Measurements from ENCODE around the gene TTF1. TPM values are rescaled to one million over a fixed set of nuclear protein-coding genes. Genes with fewer than 3 reads are reported as not detected.

TTF1 gene
- total RNA-seq, 1 donor from 2014 or later: 22.3 TPM

GRCh38 chr9:132439153-132439552 is 32.5 kb upstream of the TTF1 start:
- H3K9me3 Mint-ChIP-seq (ENCODE audit: unreplicated experiment): no peaks in the 10 kb centered on the region
- no peaks in the 10 kb centered on the region for H3K36me3 Mint-ChIP-seq (ENCODE audit: low read depth, unreplicated experiment)
- H3K4me1 Mint-ChIP-seq (ENCODE audit: unreplicated experiment): peaks cover 19% of the 10 kb centered on the region
- H3K4me3 Mint-ChIP-seq (ENCODE audit: unreplicated experiment): no peak overlapping the region
- TF ChIP-seq, protein P1, sequence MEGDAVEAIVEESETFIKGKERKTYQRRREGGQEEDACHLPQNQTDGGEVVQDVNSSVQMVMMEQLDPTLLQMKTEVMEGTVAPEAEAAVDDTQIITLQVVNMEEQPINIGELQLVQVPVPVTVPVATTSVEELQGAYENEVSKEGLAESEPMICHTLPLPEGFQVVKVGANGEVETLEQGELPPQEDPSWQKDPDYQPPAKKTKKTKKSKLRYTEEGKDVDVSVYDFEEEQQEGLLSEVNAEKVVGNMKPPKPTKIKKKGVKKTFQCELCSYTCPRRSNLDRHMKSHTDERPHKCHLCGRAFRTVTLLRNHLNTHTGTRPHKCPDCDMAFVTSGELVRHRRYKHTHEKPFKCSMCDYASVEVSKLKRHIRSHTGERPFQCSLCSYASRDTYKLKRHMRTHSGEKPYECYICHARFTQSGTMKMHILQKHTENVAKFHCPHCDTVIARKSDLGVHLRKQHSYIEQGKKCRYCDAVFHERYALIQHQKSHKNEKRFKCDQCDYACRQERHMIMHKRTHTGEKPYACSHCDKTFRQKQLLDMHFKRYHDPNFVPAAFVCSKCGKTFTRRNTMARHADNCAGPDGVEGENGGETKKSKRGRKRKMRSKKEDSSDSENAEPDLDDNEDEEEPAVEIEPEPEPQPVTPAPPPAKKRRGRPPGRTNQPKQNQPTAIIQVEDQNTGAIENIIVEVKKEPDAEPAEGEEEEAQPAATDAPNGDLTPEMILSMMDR (IDR thresholded peaks at IDR 0.05; ENCODE audit: unreplicated experiment): no peak
- H3K27ac Mint-ChIP-seq (ENCODE audit: unreplicated experiment): peak overlapping the region; percentile 77
- H3K27me3 Mint-ChIP-seq (ENCODE audit: unreplicated experiment): peaks cover 2% of the 10 kb centered on the region
- no peak for DNase-seq (ENCODE audit: low spot score)

GRCh38 chr9:132434881-132435280 is 28.2 kb upstream of the TTF1 start:
- H3K9me3 Mint-ChIP-seq (ENCODE audit: unreplicated experiment): no peaks in the 10 kb centered on the region
- no peak for DNase-seq (ENCODE audit: low spot score)
- TF ChIP-seq, protein P1 (IDR thresholded peaks at IDR 0.05; ENCODE audit: unreplicated experiment): no peak
- H3K36me3 Mint-ChIP-seq (ENCODE audit: low read depth, unreplicated experiment): no peaks in the 10 kb centered on the region
- H3K27ac Mint-ChIP-seq (ENCODE audit: unreplicated experiment): no peak overlapping the region
- H3K27me3 Mint-ChIP-seq (ENCODE audit: unreplicated experiment): no peaks in the 10 kb centered on the region
- H3K4me1 Mint-ChIP-seq (ENCODE audit: unreplicated experiment): peaks cover 18% of the 10 kb centered on the region
- H3K4me3 Mint-ChIP-seq (ENCODE audit: unreplicated experiment): no peak overlapping the region

DNA sequence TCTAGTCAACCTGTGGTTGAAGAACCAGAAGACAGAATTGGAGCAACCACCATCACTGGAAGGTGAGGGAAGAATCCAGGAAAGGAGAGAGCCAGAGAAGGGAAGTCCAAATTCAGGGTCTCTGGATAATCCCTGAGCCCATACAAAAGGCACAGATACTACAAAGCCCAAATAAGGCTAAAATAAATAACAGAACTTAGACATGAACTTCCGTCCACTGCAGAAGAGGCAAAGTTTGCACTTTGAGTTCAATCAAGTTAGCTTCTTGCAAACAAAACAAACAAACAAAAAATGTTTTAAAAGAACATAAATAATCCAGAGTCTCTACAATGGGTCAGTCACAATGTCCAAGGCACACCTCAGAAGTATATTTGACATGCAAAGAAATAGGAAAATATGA is 24.4 kb upstream of the TTF1 start:
- no peak for DNase-seq (ENCODE audit: low spot score)
- Mint-ChIP-seq H3K9me3 (ENCODE audit: unreplicated experiment) (no peaks in the 10 kb centered on the region), H3K27me3 (ENCODE audit: unreplicated experiment) (no peaks in the 10 kb centered on the region), H3K27ac (ENCODE audit: unreplicated experiment) (no peak overlapping the region), H3K4me1 (ENCODE audit: unreplicated experiment) (peaks cover 20% of the 10 kb centered on the region), H3K4me3 (ENCODE audit: unreplicated experiment) (no peak overlapping the region), H3K36me3 (ENCODE audit: low read depth, unreplicated experiment) (no peaks in the 10 kb centered on the region)
- TF ChIP-seq, protein P1 (IDR thresholded peaks at IDR 0.05; ENCODE audit: unreplicated experiment): no peak

DNA sequence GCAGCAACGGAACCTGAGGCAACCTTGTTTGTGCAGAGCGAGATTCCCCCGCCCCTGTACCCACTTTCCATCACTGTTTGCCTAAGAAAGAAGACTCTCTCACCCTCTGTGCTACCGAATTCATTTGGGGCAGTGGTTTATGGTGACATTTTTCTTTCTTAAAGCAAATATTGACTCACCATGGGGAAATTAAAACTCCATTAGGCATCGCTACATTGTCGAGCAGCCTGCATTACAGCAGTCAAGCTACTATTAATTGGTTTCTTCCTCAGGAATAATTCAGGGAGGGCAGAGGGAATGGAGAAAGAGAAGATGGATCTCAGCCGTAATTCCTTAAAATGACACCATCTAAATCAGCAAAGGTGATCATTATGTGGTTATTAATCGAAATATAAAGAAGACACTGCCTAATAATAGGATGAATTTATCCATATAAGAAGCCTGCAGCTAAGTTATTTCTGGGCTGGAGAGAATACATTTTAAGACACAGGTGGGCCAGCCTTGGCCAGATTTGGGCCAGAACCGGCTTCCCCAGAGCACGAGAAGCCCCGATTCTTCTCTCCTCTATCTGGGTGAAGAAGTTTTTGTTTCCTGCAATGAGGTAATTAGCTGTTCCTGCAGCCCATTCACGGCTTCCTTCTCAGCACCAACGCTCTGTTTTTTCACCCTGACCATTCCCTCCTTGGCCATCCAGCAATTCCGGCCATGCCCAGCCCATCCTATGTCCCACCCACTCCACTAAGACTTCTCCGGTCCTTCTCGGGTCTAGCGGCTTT is 20.2 kb upstream of the TTF1 start:
- no peak overlapping the region for H3K4me3 Mint-ChIP-seq (ENCODE audit: unreplicated experiment)
- no peaks in the 10 kb centered on the region for H3K36me3 Mint-ChIP-seq (ENCODE audit: low read depth, unreplicated experiment)
- peaks cover 3% of the 10 kb centered on the region for H3K27me3 Mint-ChIP-seq (ENCODE audit: unreplicated experiment)
- TF ChIP-seq, protein P1 (IDR thresholded peaks at IDR 0.05; ENCODE audit: unreplicated experiment): no peak
- H3K27ac Mint-ChIP-seq (ENCODE audit: unreplicated experiment): no peak overlapping the region
- H3K4me1 Mint-ChIP-seq (ENCODE audit: unreplicated experiment): peaks cover 25% of the 10 kb centered on the region
- DNase-seq (ENCODE audit: low spot score): no peak
- no peaks in the 10 kb centered on the region for H3K9me3 Mint-ChIP-seq (ENCODE audit: unreplicated experiment)

DNA sequence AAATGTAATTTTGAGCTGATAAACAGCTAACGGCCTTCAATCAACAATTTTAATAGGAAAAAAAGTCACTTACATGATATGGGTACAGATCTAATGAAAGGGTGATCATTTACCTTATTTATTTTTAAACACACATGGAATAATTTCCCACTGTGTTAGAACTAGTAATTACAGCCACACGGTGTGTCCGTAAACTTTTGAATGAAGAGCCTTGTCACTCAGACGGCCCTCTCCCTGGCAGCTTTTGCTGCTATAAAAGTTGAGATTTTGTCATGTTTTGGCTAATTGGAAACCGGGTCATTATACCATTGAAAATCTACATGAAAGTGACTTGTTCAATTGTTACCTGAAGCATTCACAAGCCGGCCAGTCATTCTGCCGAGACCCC is 19.0 kb upstream of the TTF1 start:
- peaks cover 20% of the 10 kb centered on the region for H3K4me1 Mint-ChIP-seq (ENCODE audit: unreplicated experiment)
- no peak overlapping the region for H3K4me3 Mint-ChIP-seq (ENCODE audit: unreplicated experiment)
- H3K36me3 Mint-ChIP-seq (ENCODE audit: low read depth, unreplicated experiment): no peaks in the 10 kb centered on the region
- TF ChIP-seq, protein P1 (IDR thresholded peaks at IDR 0.05; ENCODE audit: unreplicated experiment): no peak
- peaks cover 3% of the 10 kb centered on the region for H3K27me3 Mint-ChIP-seq (ENCODE audit: unreplicated experiment)
- no peak for DNase-seq (ENCODE audit: low spot score)
- no peak overlapping the region for H3K27ac Mint-ChIP-seq (ENCODE audit: unreplicated experiment)
- H3K9me3 Mint-ChIP-seq (ENCODE audit: unreplicated experiment): no peaks in the 10 kb centered on the region
